T-helper 9 cell (primary cell): Measurements from ENCODE around the gene CNR1.
"Not testable (repeated sequence)": the region's sequence is repeated elsewhere in the genome, so short reads cannot be mapped to it uniquely, and the experiment has no call there.

Source experiments
- DNase-seq: peaks from one replicate; pipeline ENCODE4 v3.0.0-alpha.2; 2020
- total RNA-seq, 2 donors: gene quantifications; one replicate each; lab custom pipeline; 2026; lab: John Stamatoyannopoulos, UW

The CNR1 gene
- total RNA-seq = 0 reads per million in 2 donors

GRCh38 chr6:88165844-88166492, at the start of gene CNR1:
Gene CNR1 (minus strand): TSS chr6:88166347. CDS start chr6:88145274, 21,073 bp downstream.
- DNase-seq = no peak

GRCh38 chr6:88211446-88211845, 45.3 kb upstream of the CNR1 start:
- no peak for DNase-seq

- no peak for DNase-seq
These were observed 43.2 kb upstream of the CNR1 start for GRCh38 chr6:88209301-88209700.

GRCh38 chr6:88208726-88209125, 42.6 kb upstream of the CNR1 start:
- DNase-seq = no peak

- DNase-seq = not testable (repeated sequence)
These were observed 35.6 kb upstream of the CNR1 start for GRCh38 chr6:88201734-88202133.

- no peak for DNase-seq
These were observed 18.8 kb upstream of the CNR1 start for GRCh38 chr6:88184921-88185320.

- DNase-seq = no peak
These were observed 17.3 kb upstream of the CNR1 start for GRCh38 chr6:88183471-88183870.

GRCh38 chr6:88179692-88180091, 13.5 kb upstream of the CNR1 start:
- no peak for DNase-seq

- no peak for DNase-seq
These were observed 11.9 kb upstream of the CNR1 start for GRCh38 chr6:88177961-88178464.

GRCh38 chr6:88174906-88175305, 8.8 kb upstream of the CNR1 start:
- DNase-seq = no peak

GRCh38 chr6:88171312-88171711, 5.2 kb upstream of the CNR1 start:
- DNase-seq = no peak

GRCh38 chr6:88168362-88168761, 2.2 kb upstream of the CNR1 start:
- no peak for DNase-seq

GRCh38 chr6:88167352-88167937, 1.3 kb upstream of the CNR1 start:
- no peak for DNase-seq

GRCh38 chr6:88166493-88167351, 575 bp upstream of the CNR1 start:
- DNase-seq = no peak

- DNase-seq = no peak
These were observed 882 bp downstream of the CNR1 start for GRCh38 chr6:88165087-88165843.

GRCh38 chr6:88164061-88164460, 2.1 kb downstream of the CNR1 start:
- no peak for DNase-seq

GRCh38 chr6:88163616-88164015, 2.5 kb downstream of the CNR1 start:
- no peak for DNase-seq

- no peak for DNase-seq
These were observed 4.2 kb downstream of the CNR1 start for GRCh38 chr6:88161940-88162339.

- DNase-seq = no peak
These were observed 9.0 kb downstream of the CNR1 start for GRCh38 chr6:88157106-88157505.

- no peak for DNase-seq
These were observed 20.7 kb downstream of the CNR1 start for GRCh38 chr6:88145298-88145963.

GRCh38 chr6:88144637-88145297, 21.4 kb downstream of the CNR1 start:
- no peak for DNase-seq
